OCI-LY7 (cell line): ENCODE data around the gene SLC31A2.

Experiments used
- EZH2phosphoT487 ChIP-seq: fragments of 200-600 bp; sonication (generic); IDR thresholded peaks from 2 replicates; pipeline ENCODE4 v1.6.1; 2018; ENCODE audit warnings: low read depth, borderline replicate concordance, mild to moderate bottlenecking, mixed run types, antibody characterized with exemption, low read length, moderate library complexity, mixed read lengths
- TF ChIP-seq, protein P1 (sequence below): fragments of 200-600 bp; sonication (generic); conservative IDR thresholded peaks from 2 replicates; pipeline ENCODE4 v1.5.1; 2014; ENCODE audit warnings: mild to moderate bottlenecking, antibody characterized with exemption, low read length, moderate library complexity, mixed read lengths

DNA sequence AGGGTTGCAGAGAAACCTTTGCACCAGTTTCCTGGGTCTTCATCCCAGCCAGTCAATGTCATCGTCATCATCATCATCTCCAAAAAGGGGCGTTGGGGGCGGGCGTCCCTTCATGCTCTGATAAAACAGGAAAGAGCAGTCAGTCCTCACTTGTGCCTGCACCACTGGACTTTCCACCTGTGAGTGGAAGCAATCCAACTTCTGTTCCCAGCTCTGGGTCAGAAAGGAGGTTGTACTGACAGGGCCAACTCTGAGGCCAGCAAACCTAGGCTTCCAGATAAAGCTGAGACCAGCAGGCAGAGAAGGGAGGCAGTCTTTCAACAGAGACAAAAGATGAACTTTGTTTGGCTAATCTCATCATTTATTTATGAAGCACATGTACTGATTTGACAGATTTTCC lies 15.2 kb downstream of the SLC31A2 start:
- TF ChIP-seq, protein P1, sequence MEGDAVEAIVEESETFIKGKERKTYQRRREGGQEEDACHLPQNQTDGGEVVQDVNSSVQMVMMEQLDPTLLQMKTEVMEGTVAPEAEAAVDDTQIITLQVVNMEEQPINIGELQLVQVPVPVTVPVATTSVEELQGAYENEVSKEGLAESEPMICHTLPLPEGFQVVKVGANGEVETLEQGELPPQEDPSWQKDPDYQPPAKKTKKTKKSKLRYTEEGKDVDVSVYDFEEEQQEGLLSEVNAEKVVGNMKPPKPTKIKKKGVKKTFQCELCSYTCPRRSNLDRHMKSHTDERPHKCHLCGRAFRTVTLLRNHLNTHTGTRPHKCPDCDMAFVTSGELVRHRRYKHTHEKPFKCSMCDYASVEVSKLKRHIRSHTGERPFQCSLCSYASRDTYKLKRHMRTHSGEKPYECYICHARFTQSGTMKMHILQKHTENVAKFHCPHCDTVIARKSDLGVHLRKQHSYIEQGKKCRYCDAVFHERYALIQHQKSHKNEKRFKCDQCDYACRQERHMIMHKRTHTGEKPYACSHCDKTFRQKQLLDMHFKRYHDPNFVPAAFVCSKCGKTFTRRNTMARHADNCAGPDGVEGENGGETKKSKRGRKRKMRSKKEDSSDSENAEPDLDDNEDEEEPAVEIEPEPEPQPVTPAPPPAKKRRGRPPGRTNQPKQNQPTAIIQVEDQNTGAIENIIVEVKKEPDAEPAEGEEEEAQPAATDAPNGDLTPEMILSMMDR, result no peak
- no peak for TF ChIP-seq EZH2phosphoT487
